GM23338 (cell line): ENCODE measurements around the gene INS. TPM values are rescaled to one million over a fixed set of nuclear protein-coding genes. Genes with fewer than 3 reads are reported as not detected.

Source experiments
- ATAC-seq: fragments of 200-7000 bp; cut with Tn5 transposase; 3 replicates; pipeline ENCODE4 v1.9.1; 2020
- DNase-seq: peaks from one replicate; pipeline ENCODE4 v3.0.0-alpha.2; 2015; ENCODE audit warnings: low spot score
- H2AFZ ChIP-seq: fragments of 200-600 bp; sonication (generic); 2 replicates; pipeline ENCODE4 v1.8.0; 2016; ENCODE audit warnings: antibody characterized with exemption, mild to moderate bottlenecking, moderate library complexity
- H3F3A ChIP-seq: fragments of 200-600 bp; sonication (generic); replicated peaks from 2 replicates; pipeline ENCODE4 v1.8.0; 2017; ENCODE audit warnings: antibody characterized with exemption, mixed run types, low read depth
- H3K27ac ChIP-seq: fragments of 200-600 bp; sonication (generic); 2 replicates; pipeline ENCODE4 v1.6.1; 2016; ENCODE audit warnings: low read depth
- H3K27me3 ChIP-seq: fragments of 200-600 bp; sonication (generic); 2 replicates; pipeline ENCODE4 v1.8.0; 2016; ENCODE audit warnings: mild to moderate bottlenecking, mixed run types, moderate library complexity; ENCODE audit not compliant: insufficient read depth
- H3K36me3 ChIP-seq: fragments of 200-600 bp; sonication (generic); 2 replicates; pipeline ENCODE4 v1.8.0; 2016; ENCODE audit warnings: mild to moderate bottlenecking; ENCODE audit not compliant: insufficient read depth
- H3K4me1 ChIP-seq: fragments of 200-600 bp; sonication (generic); 2 replicates; pipeline ENCODE4 v1.8.0; 2016; ENCODE audit warnings: mild to moderate bottlenecking, moderate library complexity; ENCODE audit not compliant: insufficient read depth
- H3K4me2 ChIP-seq: fragments of 200-600 bp; sonication (generic); 2 replicates; pipeline ENCODE4 v1.7.1; 2017; ENCODE audit warnings: mixed run types
- H3K4me3 ChIP-seq: fragments of 200-600 bp; sonication (generic); 2 replicates; pipeline ENCODE4 v1.6.1; 2016; ENCODE audit warnings: mixed run types
- H3K79me2 ChIP-seq: fragments of 200-600 bp; sonication (generic); replicated peaks from 2 replicates; pipeline ENCODE4 v1.8.0; 2017; ENCODE audit warnings: mild to moderate bottlenecking; ENCODE audit not compliant: insufficient read depth
- H3K9me2 ChIP-seq: fragments of 200-600 bp; sonication (generic); 2 replicates; pipeline ENCODE4 v1.8.0; 2017; ENCODE audit not compliant: insufficient read depth
- H4K20me1 ChIP-seq: fragments of 200-600 bp; sonication (generic); replicated peaks from 2 replicates; pipeline ENCODE4 v1.8.0; 2017; ENCODE audit warnings: mild to moderate bottlenecking; ENCODE audit not compliant: insufficient read depth
- H3K27ac Mint-ChIP-seq: 2 replicates; pipeline ENCODE4 v1.8.0; 2020; ENCODE audit warnings: inconsistent platforms, mild to moderate bottlenecking, moderate library complexity, mixed read lengths
- H3K27me3 Mint-ChIP-seq: 3 replicates; pipeline ENCODE4 v1.8.0; 2022; ENCODE audit warnings: low read depth, mild to moderate bottlenecking, moderate library complexity, mixed read lengths, inconsistent platforms; ENCODE audit not compliant: insufficient read depth, poor library complexity
- H3K36me3 Mint-ChIP-seq: 3 replicates; pipeline ENCODE4 v1.8.0; 2021; ENCODE audit warnings: low read depth, mild to moderate bottlenecking, inconsistent platforms, moderate library complexity, mixed read lengths
- H3K4me1 Mint-ChIP-seq: 3 replicates; pipeline ENCODE4 v1.8.0; 2020; ENCODE audit warnings: mild to moderate bottlenecking, inconsistent platforms, mixed read lengths
- H3K4me3 Mint-ChIP-seq: 3 replicates; pipeline ENCODE4 v1.8.0; 2021; ENCODE audit warnings: moderate library complexity, mild to moderate bottlenecking, inconsistent platforms, mixed read lengths
- H3K9me3 Mint-ChIP-seq: 3 replicates; pipeline ENCODE4 v1.8.0; 2020; ENCODE audit warnings: moderate library complexity, mild to moderate bottlenecking, inconsistent platforms, mixed read lengths
- CTCF ChIP-seq, 2 experiments: fragments of 200-600 bp in 1 of 2; sonication (generic) in 1 of 2; conservative IDR thresholded peaks; 2 replicates each; pipeline versions ENCODE4 v1.5.1 to v1.6.1; 2016 to 2017; ENCODE audit warnings: antibody characterized with exemption in 2 of 2, low read depth in 2 of 2, mild to moderate bottlenecking in 2 of 2, moderate library complexity in 1 of 2
- ETS1 ChIP-seq: IDR thresholded peaks from 2 replicates; pipeline ENCODE4 v1.6.1; 2016; ENCODE audit warnings: antibody characterized with exemption
- POLR2AphosphoS5 ChIP-seq: IDR thresholded peaks from 2 replicates; pipeline ENCODE4 v1.6.1; 2016; ENCODE audit warnings: antibody characterized with exemption, low read depth
- REST ChIP-seq: IDR thresholded peaks from one replicate; pipeline ENCODE4 v1.6.1; 2018; ENCODE audit warnings: antibody characterized with exemption; ENCODE audit not compliant: unreplicated experiment
- STAT1 ChIP-seq: IDR thresholded peaks from one replicate; pipeline ENCODE4 v1.6.1; 2016; ENCODE audit warnings: antibody characterized with exemption; ENCODE audit not compliant: unreplicated experiment
- ZNF331 ChIP-seq: fragments of 250-450 bp; sonication (Bioruptor Pico); IDR thresholded peaks from 2 replicates; pipeline ENCODE4 v1.5.0; 2020; ENCODE audit warnings: low read depth, mild to moderate bottlenecking, moderate library complexity
- ZNF462 ChIP-seq: fragments of 250-450 bp; sonication (Bioruptor Pico); IDR thresholded peaks from 2 replicates; pipeline ENCODE4 v1.5.0; 2020; ENCODE audit warnings: mild to moderate bottlenecking, moderate library complexity
- polyA plus RNA-seq: library from polyadenylated mRNA; unstranded; fragments of >200 nt; fragmentation: Nextera tagmentation; extraction: Ambion mirVana; gene quantifications from 2 replicates; pipeline ENCODE4 v1.2.1, GENCODE V29; 2016
- total RNA-seq: library from RNA; depleted of rRNA; stranded (reverse); fragments of >200 nt; shearing (Covaris generic); gene quantifications from 2 replicates; pipeline ENCODE4 v1.2.3, GENCODE V29; 2014

INS gene
- total and polyA plus RNA-seq, 2 experiments from 2014 or later = not detected

- TF ChIP-seq REST (no peak), CTCF (conservative IDR thresholded peaks at IDR 0.05; ENCODE audit: low read depth in 2 of 2) (no peak)
These were observed 23.0 kb downstream of the INS start (continued) for GRCh38 chr11:2138068-2138430.

- no peak overlapping the region for H3K27ac Mint-ChIP-seq
- Histone ChIP-seq H3K79me2 (no peaks in the 10 kb centered on the region), H3K9me2 (no peaks in the 10 kb centered on the region), H3K27ac (no peak overlapping the region), H3K27me3 (peaks cover 69% of the 10 kb centered on the region), H3K4me1 (peaks cover 13% of the 10 kb centered on the region; the same call in 1 of the 2 replicates), H3K36me3 (no peaks in the 10 kb centered on the region), H2AFZ (peak overlapping the region; percentile 76), H3F3A (no peaks in the 10 kb centered on the region), H4K20me1 (peaks cover 13% of the 10 kb centered on the region), H3K4me2 (peak overlapping the region; percentile 96), H3K4me3 (peak overlapping the region; percentile 59)
- peak; percentile 82 for DNase-seq
- ATAC-seq = peak; percentile 47
- peak overlapping the region; percentile 62 for H3K4me3 Mint-ChIP-seq
- H3K9me3 Mint-ChIP-seq = peaks cover 6% of the 10 kb centered on the region; the same call in 1 of the 3 replicates
- H3K36me3 Mint-ChIP-seq = no peaks in the 10 kb centered on the region
- peaks cover 69% of the 10 kb centered on the region for H3K27me3 Mint-ChIP-seq
- H3K4me1 Mint-ChIP-seq = peaks cover 9% of the 10 kb centered on the region; the same call in 2 of the 3 replicates
- TF ChIP-seq CTCF (conservative IDR thresholded peaks at IDR 0.05; ENCODE audit: low read depth in 2 of 2) (no peak), ZNF462 (CRISPR knock-in tag) (no peak), STAT1 (no peak), POLR2AphosphoS5 (no peak), ZNF331 (CRISPR knock-in tag) (no peak), ETS1 (no peak)
These were observed 23.6 kb downstream of the INS start for GRCh38 chr11:2137202-2138067.
